Brain microvascular endothelial cell (primary cell): ENCODE data around the gene SMIM7.

Experiments
- DNase-seq: peaks from one replicate; pipeline ENCODE4 v3.0.0-alpha.2; 2020
- H3K27ac ChIP-seq: fragments of 250-450 bp; sonication (Bioruptor Pico); 2 replicates; pipeline ENCODE4 v1.5.1; 2020; ENCODE audit warnings: mild to moderate bottlenecking, moderate library complexity
- H3K27me3 ChIP-seq: fragments of 250-450 bp; sonication (Bioruptor Pico); replicated peaks from 2 replicates; pipeline ENCODE4 v1.5.1; 2020; ENCODE audit warnings: mild to moderate bottlenecking
- H3K36me3 ChIP-seq: fragments of 250-450 bp; sonication (Bioruptor Pico); replicated peaks from 2 replicates; pipeline ENCODE4 v1.5.1; 2020; ENCODE audit warnings: mild to moderate bottlenecking
- H3K4me3 ChIP-seq: 2 replicates; pipeline ENCODE4 v1.5.1; 2011; ENCODE audit warnings: low read depth, mild to moderate bottlenecking, control low read depth, low read length, moderate library complexity
- in situ Hi-C: cut with HindIII; loops from 2 replicates; pipeline ENCODE4 v1.10.0; 2017; ENCODE audit warnings: low sequenced_read_pairs, low pct_ligation_motif_present
- TF ChIP-seq, protein P1 (sequence below): IDR thresholded peaks from 2 replicates; pipeline ENCODE4 v1.5.1; 2011; ENCODE audit warnings: low read depth, mild to moderate bottlenecking, moderate library complexity, low read length, control low read depth, inconsistent platforms; ENCODE audit errors: missing control alignments

Gene SMIM7

DNA sequence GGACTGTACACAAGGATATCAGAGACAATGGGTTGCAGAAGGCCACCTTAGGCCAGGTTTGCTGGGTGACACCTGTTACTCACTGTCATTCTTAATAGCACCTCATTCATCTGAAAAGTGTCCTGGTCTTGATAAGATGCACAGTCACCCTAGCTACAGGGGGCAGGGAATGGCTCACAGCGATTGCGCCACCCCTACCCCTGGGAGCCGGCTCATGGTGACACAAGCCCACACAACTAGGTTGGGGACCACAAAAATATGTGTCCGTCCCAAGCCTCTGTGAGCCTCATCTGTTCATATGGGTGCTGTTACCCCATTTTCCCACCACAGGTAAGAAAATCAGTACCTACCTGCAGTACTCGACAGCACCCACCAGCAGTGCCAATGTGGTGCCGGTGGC is 55.3 kb downstream of the SMIM7 start:
- no peak for DNase-seq
- TF ChIP-seq, protein P1, sequence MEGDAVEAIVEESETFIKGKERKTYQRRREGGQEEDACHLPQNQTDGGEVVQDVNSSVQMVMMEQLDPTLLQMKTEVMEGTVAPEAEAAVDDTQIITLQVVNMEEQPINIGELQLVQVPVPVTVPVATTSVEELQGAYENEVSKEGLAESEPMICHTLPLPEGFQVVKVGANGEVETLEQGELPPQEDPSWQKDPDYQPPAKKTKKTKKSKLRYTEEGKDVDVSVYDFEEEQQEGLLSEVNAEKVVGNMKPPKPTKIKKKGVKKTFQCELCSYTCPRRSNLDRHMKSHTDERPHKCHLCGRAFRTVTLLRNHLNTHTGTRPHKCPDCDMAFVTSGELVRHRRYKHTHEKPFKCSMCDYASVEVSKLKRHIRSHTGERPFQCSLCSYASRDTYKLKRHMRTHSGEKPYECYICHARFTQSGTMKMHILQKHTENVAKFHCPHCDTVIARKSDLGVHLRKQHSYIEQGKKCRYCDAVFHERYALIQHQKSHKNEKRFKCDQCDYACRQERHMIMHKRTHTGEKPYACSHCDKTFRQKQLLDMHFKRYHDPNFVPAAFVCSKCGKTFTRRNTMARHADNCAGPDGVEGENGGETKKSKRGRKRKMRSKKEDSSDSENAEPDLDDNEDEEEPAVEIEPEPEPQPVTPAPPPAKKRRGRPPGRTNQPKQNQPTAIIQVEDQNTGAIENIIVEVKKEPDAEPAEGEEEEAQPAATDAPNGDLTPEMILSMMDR, result no peak
- Histone ChIP-seq H3K27ac (no peak overlapping the region), H3K36me3 (no peaks in the 10 kb centered on the region), H3K4me3 (no peak overlapping the region), H3K27me3 (no peaks in the 10 kb centered on the region)
- in situ Hi-C loops, result no loop called here

DNA sequence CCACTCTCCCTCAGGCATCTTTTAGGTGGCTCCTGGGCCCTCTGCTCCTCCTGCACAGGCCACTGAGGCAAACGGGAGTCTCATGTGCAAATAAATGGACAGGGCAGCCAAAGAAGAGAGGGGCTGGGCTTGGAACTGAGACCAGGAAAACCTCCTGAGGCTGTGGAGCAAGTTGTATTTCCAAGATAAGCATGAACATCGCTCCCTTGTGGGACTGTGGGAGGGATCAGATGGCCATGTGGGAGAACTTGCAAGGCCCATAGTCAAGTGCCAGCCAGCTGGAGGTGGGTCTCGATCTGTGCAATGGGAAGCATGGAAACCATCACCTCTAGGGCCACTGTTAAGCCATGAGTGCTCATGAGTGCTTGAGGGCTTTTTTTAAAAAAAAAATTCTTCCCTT is 56.9 kb downstream of the SMIM7 start:
- Histone ChIP-seq H3K4me3 (no peak overlapping the region), H3K27ac (no peak overlapping the region), H3K36me3 (no peaks in the 10 kb centered on the region), H3K27me3 (no peaks in the 10 kb centered on the region)
- no peak for DNase-seq
- in situ Hi-C loops, result no loop called here
- TF ChIP-seq, protein P1, result no peak

DNA sequence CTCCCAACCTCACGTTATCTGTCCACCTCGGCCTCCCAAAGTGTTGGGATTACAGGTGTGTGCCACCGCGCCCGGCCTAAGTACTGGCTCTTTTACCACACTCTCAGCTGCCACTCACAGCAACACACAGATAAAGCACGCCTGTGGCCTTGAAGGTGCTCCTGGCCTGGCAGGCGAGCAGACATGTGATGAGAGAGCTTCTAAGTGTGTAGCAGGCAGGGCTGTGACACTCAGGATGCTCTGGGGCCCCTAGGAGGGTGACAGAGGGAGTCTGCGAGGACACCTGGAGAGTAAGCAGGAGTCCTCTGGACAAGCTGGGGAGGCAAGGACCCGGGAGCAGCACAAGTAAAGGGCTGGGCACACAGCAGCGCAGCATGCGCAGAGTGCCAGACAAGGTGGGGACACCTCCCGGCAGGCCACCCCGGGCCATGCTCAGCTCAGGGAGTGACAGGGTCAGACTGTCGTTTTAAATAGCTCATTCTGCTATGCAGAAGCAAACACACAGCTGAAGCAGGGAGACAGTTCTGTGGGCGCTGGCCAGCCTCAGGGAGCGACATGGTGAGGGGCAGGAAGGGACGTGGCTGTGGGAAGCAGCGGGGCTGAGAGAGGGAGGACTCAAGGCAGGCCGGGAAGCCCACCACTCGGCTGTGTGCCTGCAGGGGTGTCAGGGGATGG is 58.4 kb downstream of the SMIM7 start:
- Histone ChIP-seq H3K27me3 (no peaks in the 10 kb centered on the region), H3K4me3 (no peak overlapping the region), H3K36me3 (no peaks in the 10 kb centered on the region), H3K27ac (no peak overlapping the region)
- no peak for DNase-seq
- TF ChIP-seq, protein P1, result no peak
- in situ Hi-C loops, result no loop called here

DNA sequence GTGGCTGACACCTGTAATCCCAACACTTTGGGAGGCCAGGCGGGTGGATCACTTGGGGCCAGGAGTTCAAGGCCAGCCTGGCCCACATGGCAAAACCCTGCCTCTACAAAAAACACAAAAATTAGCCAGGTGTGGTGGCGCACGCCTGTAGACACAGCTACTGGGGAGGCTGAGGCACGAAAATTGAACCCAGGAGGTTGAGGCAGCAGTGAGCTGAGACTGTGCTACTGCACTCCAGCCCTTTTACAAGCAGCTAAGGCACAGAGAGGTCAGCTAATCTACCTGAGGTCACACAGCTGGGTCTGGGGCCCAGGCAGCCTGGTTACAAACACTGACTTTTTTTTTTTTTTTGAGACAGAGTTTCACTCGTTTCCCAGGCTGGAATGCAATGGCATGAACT is 59.1 kb downstream of the SMIM7 start:
- Histone ChIP-seq H3K27ac (no peak overlapping the region), H3K4me3 (no peak overlapping the region), H3K36me3 (no peaks in the 10 kb centered on the region), H3K27me3 (no peaks in the 10 kb centered on the region)
- TF ChIP-seq, protein P1, result no peak
- in situ Hi-C loops, result no loop called here
- DNase-seq, result no peak

DNA sequence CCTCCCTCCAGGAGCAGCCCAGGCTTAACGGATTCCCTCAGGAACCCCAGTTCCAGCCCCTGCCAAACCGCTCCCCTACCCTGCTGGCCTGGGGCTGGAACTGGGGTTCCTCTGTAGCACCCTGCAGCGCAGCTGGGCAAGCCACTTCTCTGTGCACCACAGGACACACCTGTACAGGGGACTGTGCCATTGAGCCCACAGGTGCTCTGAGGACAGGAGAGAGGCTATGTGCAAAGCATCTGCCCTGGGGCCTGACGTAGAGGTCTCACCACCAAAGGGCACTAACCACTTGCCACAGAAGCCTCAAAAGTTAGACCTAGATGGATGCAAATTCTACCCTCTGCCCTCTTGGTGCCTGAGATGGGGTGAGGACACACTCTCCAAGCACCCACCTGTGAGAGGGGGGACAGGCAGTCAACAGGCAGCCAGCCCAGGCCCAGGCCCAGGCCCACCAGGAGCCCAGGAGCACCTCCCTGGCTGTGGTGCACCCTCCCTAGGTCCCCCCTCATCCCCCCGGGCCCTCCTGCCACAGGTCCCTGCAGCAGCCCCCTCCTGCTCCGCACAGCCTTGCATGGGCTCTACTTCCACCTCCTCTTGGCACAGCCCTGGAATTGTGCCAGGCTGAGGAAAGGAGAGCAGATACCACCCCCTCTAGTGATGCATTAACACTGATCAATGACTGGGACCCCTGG is 60.1 kb downstream of the SMIM7 start:
- no peaks in the 10 kb centered on the region for H3K36me3 ChIP-seq
- no peak overlapping the region for H3K27ac ChIP-seq
- H3K4me3 ChIP-seq, result no peak overlapping the region
- H3K27me3 ChIP-seq, result no peaks in the 10 kb centered on the region
- in situ Hi-C loops, result no loop called here
- DNase-seq, result no peak
- TF ChIP-seq, protein P1, result no peak

DNA sequence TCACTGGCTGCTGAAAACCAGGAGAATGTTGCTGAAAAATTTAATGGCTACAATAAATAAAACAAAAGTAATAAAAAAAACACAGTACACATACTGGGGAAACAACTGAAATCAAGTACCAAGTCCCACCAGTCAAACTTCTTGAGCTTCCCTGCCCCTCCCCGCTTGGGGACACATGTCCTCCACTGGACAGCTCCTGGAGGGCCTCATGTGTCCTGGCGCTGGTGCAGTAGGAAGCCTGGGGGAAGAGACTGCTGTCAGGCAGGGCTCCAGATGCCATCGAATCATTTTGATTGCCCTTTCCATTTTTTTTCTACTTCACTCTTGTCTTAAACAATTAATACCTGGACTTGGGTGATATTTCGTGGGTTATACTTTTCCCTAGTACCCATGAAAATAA is 61.1 kb downstream of the SMIM7 start:
- in situ Hi-C loops, result no loop called here
- TF ChIP-seq, protein P1, result no peak
- Histone ChIP-seq H3K27ac (no peak overlapping the region), H3K27me3 (no peaks in the 10 kb centered on the region), H3K36me3 (no peaks in the 10 kb centered on the region), H3K4me3 (no peak overlapping the region)
- no peak for DNase-seq
